ENCODE measurements around the gene ANTXR1.

ANTXR1 gene

GRCh38 chr2:69131452-69131851 is 118.5 kb downstream of the ANTXR1 start:
- Histone ChIP-seq H3K27ac (no peak overlapping the region), H3K36me3 (ENCODE audit: insufficient read depth) (no peaks in the 10 kb centered on the region), H3K4me3 (IDR thresholded peaks at IDR 0.05; ENCODE audit: insufficient read depth, low read depth, low read length) (no peak overlapping the region), H3K27me3 (ENCODE audit: insufficient read depth, low read depth) (no peaks in the 10 kb centered on the region), H3K4me1 (ENCODE audit: low read depth, poor library complexity, severe bottlenecking) (no peaks in the 10 kb centered on the region), H3K9ac (no peak overlapping the region), H2AFZ (ENCODE audit: low read depth) (no peak overlapping the region), H3K79me2 (ENCODE audit: insufficient read depth, low read depth) (no peaks in the 10 kb centered on the region), H3K4me2 (no peak overlapping the region), H4K20me1 (ENCODE audit: insufficient read depth) (no peaks in the 10 kb centered on the region)
- no peak for TF ChIP-seq CTCF (conservative IDR thresholded peaks at IDR 0.05; ENCODE audit: low read depth, low read length)

DNA sequence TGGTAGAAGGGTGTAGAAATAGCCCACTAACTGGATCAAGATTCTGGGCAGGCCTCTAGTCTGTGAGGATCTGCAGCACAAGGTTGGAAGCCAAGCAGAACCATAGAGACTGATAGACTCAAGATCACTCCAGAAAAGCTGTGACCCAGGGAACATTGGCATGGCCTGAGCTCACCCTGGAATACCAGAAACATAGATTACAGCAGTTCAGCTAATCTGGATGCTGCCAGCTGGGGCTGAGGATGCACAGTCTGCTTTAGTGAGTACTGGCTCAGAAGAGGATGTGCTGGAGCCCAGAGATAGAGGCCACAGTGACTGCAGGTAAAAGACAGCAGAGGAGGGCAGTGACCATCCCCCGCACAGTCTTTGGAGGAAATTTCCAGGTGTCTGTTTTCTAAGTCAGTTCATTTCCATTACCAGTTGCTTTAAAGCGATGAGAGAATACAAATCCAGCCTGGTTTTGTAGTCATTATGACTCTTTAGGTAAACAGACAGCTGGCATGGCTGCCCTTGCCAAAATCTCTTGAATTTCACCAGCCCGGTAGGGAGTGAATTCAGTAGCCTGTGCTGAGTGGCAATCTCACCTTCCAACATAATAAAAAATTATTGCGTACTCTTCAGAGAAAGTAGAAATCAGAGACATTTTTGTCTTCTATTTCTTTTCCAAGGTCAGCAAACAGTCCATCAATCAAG is 119.2 kb downstream of the ANTXR1 start:
- Histone ChIP-seq H3K27ac (no peak overlapping the region), H2AFZ (ENCODE audit: low read depth) (no peak overlapping the region), H3K79me2 (ENCODE audit: insufficient read depth, low read depth) (no peaks in the 10 kb centered on the region), H3K27me3 (ENCODE audit: insufficient read depth, low read depth) (no peaks in the 10 kb centered on the region), H3K36me3 (ENCODE audit: insufficient read depth) (no peaks in the 10 kb centered on the region), H3K4me3 (IDR thresholded peaks at IDR 0.05; ENCODE audit: insufficient read depth, low read depth, low read length) (no peak overlapping the region), H4K20me1 (ENCODE audit: insufficient read depth) (no peaks in the 10 kb centered on the region), H3K4me2 (no peak overlapping the region), H3K9ac (no peak overlapping the region), H3K4me1 (ENCODE audit: low read depth, poor library complexity, severe bottlenecking) (no peaks in the 10 kb centered on the region)
- TF ChIP-seq CTCF (conservative IDR thresholded peaks at IDR 0.05; ENCODE audit: low read depth, low read length), result no peak

DNA sequence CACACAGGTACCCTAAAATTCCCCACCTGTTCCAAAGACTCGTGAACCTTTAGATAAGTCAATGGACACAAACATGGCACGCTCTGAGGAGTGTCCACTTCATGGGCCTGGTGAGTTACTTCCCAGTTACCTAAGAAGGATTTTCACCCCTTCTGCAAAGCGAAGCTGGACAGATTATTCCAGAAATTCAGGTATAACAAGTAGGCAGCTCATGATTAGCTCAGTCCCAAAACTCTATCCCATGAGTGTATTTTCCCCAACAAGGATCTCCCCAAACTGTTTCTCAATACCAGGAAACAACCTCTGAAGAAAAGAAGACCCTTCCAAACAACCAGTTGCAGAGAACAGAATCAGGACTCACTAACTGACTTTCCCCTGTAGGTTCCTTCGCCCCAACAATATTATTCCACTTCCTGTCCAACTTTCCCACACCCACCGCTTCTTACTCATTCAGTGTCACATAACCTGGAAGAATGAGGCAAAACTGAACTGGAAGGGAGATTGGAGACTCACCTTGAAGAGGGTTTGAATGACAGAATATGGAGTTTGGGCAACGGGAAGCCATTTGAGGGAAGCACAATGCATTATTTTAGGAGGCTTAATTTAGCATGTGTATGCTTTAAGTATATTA is 120.1 kb downstream of the ANTXR1 start:
- Histone ChIP-seq H2AFZ (ENCODE audit: low read depth) (no peak overlapping the region), H3K79me2 (ENCODE audit: insufficient read depth, low read depth) (no peaks in the 10 kb centered on the region), H3K27ac (no peak overlapping the region), H3K27me3 (ENCODE audit: insufficient read depth, low read depth) (no peaks in the 10 kb centered on the region), H3K4me1 (ENCODE audit: low read depth, poor library complexity, severe bottlenecking) (no peaks in the 10 kb centered on the region), H3K4me3 (IDR thresholded peaks at IDR 0.05; ENCODE audit: insufficient read depth, low read depth, low read length) (no peak overlapping the region), H3K36me3 (ENCODE audit: insufficient read depth) (no peaks in the 10 kb centered on the region), H3K4me2 (no peak overlapping the region), H4K20me1 (ENCODE audit: insufficient read depth) (no peaks in the 10 kb centered on the region), H3K9ac (no peak overlapping the region)
- no peak for TF ChIP-seq CTCF (conservative IDR thresholded peaks at IDR 0.05; ENCODE audit: low read depth, low read length)

DNA sequence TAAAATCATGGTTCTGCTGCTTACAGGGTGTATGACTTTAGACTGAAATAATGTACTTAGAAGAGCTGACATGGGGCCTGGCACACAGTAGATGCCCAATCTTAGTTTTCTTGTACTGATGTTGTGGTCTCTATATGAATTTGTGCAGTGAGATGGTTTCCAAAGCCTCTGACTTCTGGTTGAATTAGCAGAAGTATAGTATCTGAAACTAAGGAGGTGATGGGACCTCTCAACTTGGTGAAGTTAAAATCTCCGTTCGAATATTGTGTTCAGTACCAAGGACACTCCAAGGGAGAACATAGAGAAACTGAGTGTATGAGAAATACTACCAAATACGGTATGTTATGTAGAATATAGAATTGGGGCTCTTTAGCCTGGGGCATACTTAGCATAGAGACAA is 120.9 kb downstream of the ANTXR1 start:
- Histone ChIP-seq H3K4me2 (no peak overlapping the region), H3K27me3 (ENCODE audit: insufficient read depth, low read depth) (no peaks in the 10 kb centered on the region), H3K4me3 (IDR thresholded peaks at IDR 0.05; ENCODE audit: insufficient read depth, low read depth, low read length) (no peak overlapping the region), H3K9ac (no peak overlapping the region), H2AFZ (ENCODE audit: low read depth) (no peak overlapping the region), H3K36me3 (ENCODE audit: insufficient read depth) (no peaks in the 10 kb centered on the region), H3K4me1 (ENCODE audit: low read depth, poor library complexity, severe bottlenecking) (no peaks in the 10 kb centered on the region), H3K27ac (no peak overlapping the region), H4K20me1 (ENCODE audit: insufficient read depth) (no peaks in the 10 kb centered on the region), H3K79me2 (ENCODE audit: insufficient read depth, low read depth) (no peaks in the 10 kb centered on the region)
- no peak for TF ChIP-seq CTCF (conservative IDR thresholded peaks at IDR 0.05; ENCODE audit: low read depth, low read length)

Measured in KMS-11 (cell line).